GM12873 (cell line): ENCODE data around the gene SLC34A3.

Experiments
- CTCF ChIP-seq: IDR thresholded peaks from 2 replicates; pipeline ENCODE4 v1.5.1; 2012; ENCODE audit warnings: low read depth, mild to moderate bottlenecking, moderate library complexity, low read length, control low read depth; ENCODE audit not compliant: insufficient read depth; ENCODE audit errors: missing control alignments

The SLC34A3 gene

DNA sequence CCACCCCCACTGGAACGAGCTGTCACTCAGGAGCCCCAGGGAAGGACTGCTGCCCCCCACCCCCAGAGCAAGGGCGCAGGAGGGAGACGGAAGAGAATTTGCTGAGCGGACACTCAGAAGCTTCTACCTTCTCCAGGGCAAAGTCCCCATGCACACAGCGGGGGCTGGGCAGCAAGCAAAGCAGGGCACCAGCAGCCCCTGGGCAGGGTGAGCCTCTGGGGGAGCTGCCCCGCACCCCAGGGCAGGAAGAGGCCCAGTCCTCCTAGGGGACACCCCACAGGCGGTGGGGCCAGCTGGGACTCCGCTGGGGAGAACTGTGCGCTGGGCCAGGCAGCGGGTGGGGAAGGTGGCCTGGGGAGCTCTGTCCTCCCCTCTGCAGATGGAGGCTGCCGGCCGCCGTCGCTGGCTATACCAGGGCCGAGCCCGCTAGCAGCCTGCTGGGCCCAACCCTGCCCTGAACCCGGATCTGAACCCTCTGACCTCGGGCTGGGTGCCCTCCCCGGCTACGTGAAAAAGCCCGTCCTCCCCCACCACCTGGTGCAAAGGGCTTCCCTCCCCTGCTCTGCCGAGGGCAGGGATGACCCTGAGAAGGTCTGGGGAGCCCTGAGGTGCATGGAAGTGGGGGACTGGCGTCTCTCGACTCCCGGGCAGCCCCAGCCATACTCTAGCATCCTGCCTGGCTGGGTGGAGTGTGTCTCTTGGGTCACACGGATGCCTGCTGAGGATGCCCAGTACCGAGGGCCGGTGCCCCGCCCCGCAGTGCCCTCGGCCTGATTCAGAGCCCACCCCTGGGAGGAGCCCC lies 597 bp upstream of the SLC34A3 start:
- no peak for TF ChIP-seq CTCF

DNA sequence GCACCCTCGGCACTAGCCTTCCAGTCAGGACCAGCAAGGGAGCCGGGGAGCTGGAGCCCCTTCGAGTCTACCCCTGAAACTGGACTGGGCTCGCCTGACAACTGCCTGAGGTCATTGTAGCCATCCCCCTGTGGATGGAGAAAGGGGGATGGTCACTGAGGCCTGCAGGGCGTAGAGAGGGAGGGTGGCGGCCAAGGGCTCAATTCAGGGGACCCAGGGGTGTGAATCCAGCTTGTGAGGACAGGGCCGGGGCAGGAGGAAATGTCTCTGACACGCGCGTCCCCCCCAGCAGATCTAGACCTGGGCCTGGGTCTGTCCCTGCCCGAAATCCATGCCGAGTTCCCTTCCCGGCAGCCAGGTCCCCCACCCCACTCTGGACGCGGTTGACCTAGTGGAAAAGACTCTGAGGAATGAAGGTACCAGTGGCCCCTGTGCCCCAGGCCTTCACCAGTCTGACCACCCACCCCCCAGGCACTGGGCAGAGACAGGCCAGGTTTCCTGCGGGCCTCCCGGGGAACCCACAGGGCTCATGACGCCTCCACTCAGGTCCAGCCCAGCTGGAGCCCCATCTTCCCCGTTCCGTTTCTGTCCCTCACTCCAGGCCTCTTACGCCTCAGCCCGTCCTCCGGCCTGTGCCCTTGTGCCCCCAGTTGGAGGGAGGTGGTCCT lies 805 bp downstream of the SLC34A3 start:
- no peak for TF ChIP-seq CTCF

DNA sequence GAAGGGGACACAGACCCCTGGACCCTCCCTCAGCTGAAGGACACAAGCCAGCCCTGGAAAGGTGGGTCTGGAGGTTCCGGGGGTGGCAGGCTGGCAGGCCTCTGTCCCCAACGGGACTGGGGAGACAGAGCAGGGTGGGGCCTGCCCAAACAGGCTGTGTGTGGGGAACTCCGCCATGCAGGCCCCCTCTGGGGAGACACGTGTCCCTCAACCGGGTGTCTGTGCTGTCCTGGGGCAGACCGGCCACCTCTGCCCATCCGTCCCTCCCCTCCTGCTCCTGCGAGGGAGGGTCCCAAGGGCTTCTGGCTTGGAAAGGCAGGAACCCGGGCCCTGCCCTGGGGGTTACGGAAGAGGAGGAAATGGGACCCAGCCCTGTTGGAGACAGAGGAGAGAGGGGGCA lies 1.4 kb downstream of the SLC34A3 start:
- no peak for TF ChIP-seq CTCF

- no peak for TF ChIP-seq CTCF
Observed at GRCh38 chr9:137232510-137232909, 1.8 kb downstream of the SLC34A3 start.

GRCh38 chr9:137233143-137233980 lies 2.7 kb downstream of the SLC34A3 start:
- no peak for TF ChIP-seq CTCF

DNA sequence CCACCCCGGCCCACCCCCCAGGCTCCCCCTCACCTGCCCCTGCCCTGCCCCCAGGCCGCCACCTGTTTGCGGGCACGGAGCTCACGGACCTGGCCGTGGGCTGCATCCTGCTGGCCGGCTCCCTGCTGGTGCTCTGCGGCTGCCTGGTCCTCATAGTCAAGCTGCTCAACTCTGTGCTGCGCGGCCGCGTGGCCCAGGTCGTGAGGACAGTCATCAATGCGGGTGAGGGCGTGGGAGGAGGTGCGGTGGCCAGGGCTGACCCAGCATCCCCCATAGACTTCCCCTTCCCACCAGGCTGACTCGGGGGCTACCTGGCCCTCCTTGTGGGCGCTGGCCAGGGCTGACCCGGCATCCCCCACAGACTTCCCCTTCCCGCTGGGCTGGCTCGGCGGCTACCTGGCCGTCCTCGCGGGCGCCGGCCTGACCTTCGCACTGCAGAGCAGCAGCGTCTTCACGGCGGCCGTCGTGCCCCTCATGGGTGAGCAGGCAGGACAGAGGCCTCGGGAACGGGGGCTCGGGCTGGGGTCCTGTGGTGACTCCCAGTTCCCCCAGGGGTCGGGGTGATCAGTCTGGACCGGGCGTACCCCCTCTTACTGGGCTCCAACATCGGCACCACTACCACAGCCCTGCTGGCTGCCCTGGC lies 3.5 kb downstream of the SLC34A3 start:
- no peak for TF ChIP-seq CTCF
